MM.1S (cell line): Measurements from ENCODE around the gene RPL27.

ENCODE experiments used
- DNase-seq: peaks from one replicate; pipeline ENCODE4 v3.0.0-alpha.2; 2015
- H2AFZ ChIP-seq: fragments of 300-600 bp; sonication (generic); 2 replicates; pipeline ENCODE4 v1.6.0; 2016; ENCODE audit warnings: antibody characterized with exemption, low read length
- H3F3A ChIP-seq: fragments of 300-600 bp; sonication (generic); 2 replicates; pipeline ENCODE4 v1.6.1; 2016; ENCODE audit warnings: mild to moderate bottlenecking, antibody characterized with exemption, low read length, moderate library complexity, mixed read lengths; ENCODE audit not compliant: insufficient read depth
- H3K27ac ChIP-seq: fragments of 300-600 bp; sonication (generic); 2 replicates; pipeline ENCODE4 v1.5.1; 2016; ENCODE audit warnings: mild to moderate bottlenecking, low read length
- H3K27me3 ChIP-seq: fragments of 300-600 bp; sonication (generic); replicated peaks from 2 replicates; pipeline ENCODE4 v1.6.0; 2016; ENCODE audit warnings: low read length; ENCODE audit not compliant: insufficient read depth
- H3K36me3 ChIP-seq: fragments of 300-600 bp; sonication (generic); replicated peaks from 2 replicates; pipeline ENCODE4 v1.6.1; 2016; ENCODE audit warnings: mild to moderate bottlenecking, low read length, mixed read lengths; ENCODE audit not compliant: insufficient read depth
- H3K4me1 ChIP-seq: fragments of 300-600 bp; sonication (generic); 2 replicates; pipeline ENCODE4 v1.6.1; 2016; ENCODE audit warnings: low read length, mixed read lengths
- H3K4me2 ChIP-seq: fragments of 300-600 bp; sonication (generic); 2 replicates; pipeline ENCODE4 v1.6.0; 2016; ENCODE audit warnings: low read depth, low read length
- H3K4me3 ChIP-seq: fragments of 300-600 bp; sonication (generic); 2 replicates; pipeline ENCODE4 v1.5.1; 2016; ENCODE audit warnings: low read length, mixed read lengths
- H3K79me2 ChIP-seq: fragments of 300-600 bp; sonication (generic); 2 replicates; pipeline ENCODE4 v1.6.1; 2016; ENCODE audit warnings: mixed run types, low read length, mixed read lengths
- H3K9ac ChIP-seq: fragments of 300-600 bp; sonication (generic); 2 replicates; pipeline ENCODE4 v1.6.1; 2016; ENCODE audit warnings: low read length, mixed read lengths
- H3K9me2 ChIP-seq: fragments of 300-600 bp; sonication (generic); replicated peaks from 2 replicates; pipeline ENCODE4 v1.6.1; 2016; ENCODE audit warnings: mild to moderate bottlenecking, low read length, mixed read lengths; ENCODE audit not compliant: insufficient read depth
- H3K9me3 ChIP-seq: fragments of 300-600 bp; sonication (generic); replicated peaks from 2 replicates; pipeline ENCODE4 v1.6.1; 2016; ENCODE audit warnings: mild to moderate bottlenecking, low read length, mixed read lengths; ENCODE audit not compliant: insufficient read depth
- H4K20me1 ChIP-seq: fragments of 300-600 bp; sonication (generic); 2 replicates; pipeline ENCODE4 v1.6.1; 2016; ENCODE audit warnings: mild to moderate bottlenecking, low read length, moderate library complexity, mixed read lengths; ENCODE audit not compliant: insufficient read depth
- CTCF ChIP-seq: fragments of 300-600 bp; sonication (generic); IDR thresholded peaks from 2 replicates; pipeline ENCODE4 v1.5.1; 2016; ENCODE audit warnings: antibody characterized with exemption, low read length, mixed read lengths
- EZH2 ChIP-seq: fragments of 300-600 bp; sonication (generic); optimal IDR thresholded peaks from 2 replicates; pipeline ENCODE3; 2017; ENCODE audit warnings: low read depth, mild to moderate bottlenecking, antibody characterized with exemption, low read length, mixed read lengths
- EZH2phosphoT487 ChIP-seq: fragments of 300-600 bp; sonication (generic); IDR thresholded peaks from 2 replicates; pipeline ENCODE4 v1.6.1; 2018; ENCODE audit warnings: antibody characterized with exemption, low read length

The RPL27 gene

DNA sequence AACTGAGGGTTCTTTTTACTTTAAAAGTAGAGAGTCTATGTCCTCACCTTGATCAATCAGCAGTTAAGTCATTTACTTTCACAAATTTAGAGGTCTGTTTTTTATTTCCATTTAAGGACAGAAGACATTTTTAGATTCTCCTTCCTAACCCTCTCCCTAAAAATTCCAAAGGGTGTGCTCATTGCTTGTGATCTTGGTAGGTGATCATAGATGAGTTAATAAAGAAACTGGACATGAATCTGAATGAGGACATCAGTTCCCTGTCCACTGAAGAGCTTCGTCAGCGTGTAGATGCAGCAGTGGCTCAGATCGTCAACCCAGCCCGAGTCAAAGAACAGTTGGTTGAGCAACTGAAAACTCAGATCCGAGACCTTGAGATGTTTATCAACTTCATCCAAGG is 9.1 kb upstream of the RPL27 start:
- H3K9me2 ChIP-seq, result no peaks in the 10 kb centered on the region

GRCh38 chr17:42989726-42990652 is 8.2 kb upstream of the RPL27 start:
- TF ChIP-seq CTCF, result no peak
- TF ChIP-seq EZH2phosphoT487, result no peak
- no peak for TF ChIP-seq EZH2
- no peak for DNase-seq

More for the DNA sequence above, 9.1 kb upstream of the RPL27 start:
- Histone ChIP-seq H3K36me3 (peaks cover 16% of the 10 kb centered on the region), H2AFZ (no peak overlapping the region), H3K27ac (no peak overlapping the region), H3K4me3 (no peak overlapping the region), H3K9ac (no peak overlapping the region), H3K4me2 (no peak overlapping the region), H3K9me3 (no peaks in the 10 kb centered on the region), H3K79me2 (peaks cover 18% of the 10 kb centered on the region), H3K4me1 (no peaks in the 10 kb centered on the region), H3F3A (no peaks in the 10 kb centered on the region), H3K27me3 (no peaks in the 10 kb centered on the region), H4K20me1 (no peaks in the 10 kb centered on the region)
- TF ChIP-seq CTCF, result no peak
- TF ChIP-seq EZH2phosphoT487, result no peak
- TF ChIP-seq EZH2, result no peak
- DNase-seq, result no peak

DNA sequence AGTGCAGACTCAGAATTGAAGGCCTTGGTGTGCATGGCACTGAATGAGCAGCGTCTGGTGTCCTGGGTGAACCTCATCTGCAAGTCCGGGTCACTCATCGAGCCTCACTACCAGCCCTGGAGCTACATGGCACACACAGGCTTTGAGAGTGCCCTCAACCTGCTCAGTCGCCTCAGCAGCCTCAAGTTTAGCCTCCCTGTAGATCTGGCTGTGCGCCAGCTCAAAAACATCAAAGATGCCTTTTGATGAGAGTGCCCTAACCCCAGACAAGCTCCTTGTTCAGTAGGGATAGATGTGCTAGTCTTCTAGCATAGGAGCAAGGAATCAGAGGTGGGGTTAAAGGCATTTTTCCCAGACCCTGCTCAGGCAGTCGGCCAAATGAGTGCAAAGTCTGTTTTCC is 6.7 kb upstream of the RPL27 start:
- DNase-seq, result no peak
- Histone ChIP-seq H3K9me2 (no peaks in the 10 kb centered on the region), H3K27me3 (no peaks in the 10 kb centered on the region), H3K79me2 (no peaks in the 10 kb centered on the region), H3K9ac (no peak overlapping the region), H3K9me3 (no peaks in the 10 kb centered on the region), H3K4me3 (no peak overlapping the region), H3K27ac (no peak overlapping the region), H3K36me3 (peaks cover 16% of the 10 kb centered on the region), H4K20me1 (no peaks in the 10 kb centered on the region), H3F3A (no peaks in the 10 kb centered on the region), H3K4me2 (no peak overlapping the region), H3K4me1 (no peaks in the 10 kb centered on the region), H2AFZ (no peak overlapping the region)
- TF ChIP-seq EZH2phosphoT487 (no peak), EZH2 (no peak), CTCF (no peak)

More at GRCh38 chr17:42989726-42990652, 8.2 kb upstream of the RPL27 start:
- peaks cover 12% of the 10 kb centered on the region for H3K79me2 ChIP-seq
- no peaks in the 10 kb centered on the region for H3K27me3 ChIP-seq
- no peaks in the 10 kb centered on the region for H3K4me1 ChIP-seq
- no peak overlapping the region for H3K4me3 ChIP-seq
- no peak overlapping the region for H3K4me2 ChIP-seq
- H2AFZ ChIP-seq, result no peak overlapping the region
- H3F3A ChIP-seq, result no peaks in the 10 kb centered on the region
- H3K27ac ChIP-seq, result no peak overlapping the region
- H3K36me3 ChIP-seq, result peaks cover 16% of the 10 kb centered on the region
- no peak overlapping the region for H3K9ac ChIP-seq
- no peaks in the 10 kb centered on the region for H3K9me2 ChIP-seq
- H3K9me3 ChIP-seq, result no peaks in the 10 kb centered on the region
- no peaks in the 10 kb centered on the region for H4K20me1 ChIP-seq
